ENCODE results near the gene CHMP2A. TPM values are rescaled to one million over a fixed set of nuclear protein-coding genes. Genes with fewer than 3 reads are reported as not detected.

CHMP2A gene
- total RNA-seq, 1 donor from 2014 or later = 124 TPM

DNA sequence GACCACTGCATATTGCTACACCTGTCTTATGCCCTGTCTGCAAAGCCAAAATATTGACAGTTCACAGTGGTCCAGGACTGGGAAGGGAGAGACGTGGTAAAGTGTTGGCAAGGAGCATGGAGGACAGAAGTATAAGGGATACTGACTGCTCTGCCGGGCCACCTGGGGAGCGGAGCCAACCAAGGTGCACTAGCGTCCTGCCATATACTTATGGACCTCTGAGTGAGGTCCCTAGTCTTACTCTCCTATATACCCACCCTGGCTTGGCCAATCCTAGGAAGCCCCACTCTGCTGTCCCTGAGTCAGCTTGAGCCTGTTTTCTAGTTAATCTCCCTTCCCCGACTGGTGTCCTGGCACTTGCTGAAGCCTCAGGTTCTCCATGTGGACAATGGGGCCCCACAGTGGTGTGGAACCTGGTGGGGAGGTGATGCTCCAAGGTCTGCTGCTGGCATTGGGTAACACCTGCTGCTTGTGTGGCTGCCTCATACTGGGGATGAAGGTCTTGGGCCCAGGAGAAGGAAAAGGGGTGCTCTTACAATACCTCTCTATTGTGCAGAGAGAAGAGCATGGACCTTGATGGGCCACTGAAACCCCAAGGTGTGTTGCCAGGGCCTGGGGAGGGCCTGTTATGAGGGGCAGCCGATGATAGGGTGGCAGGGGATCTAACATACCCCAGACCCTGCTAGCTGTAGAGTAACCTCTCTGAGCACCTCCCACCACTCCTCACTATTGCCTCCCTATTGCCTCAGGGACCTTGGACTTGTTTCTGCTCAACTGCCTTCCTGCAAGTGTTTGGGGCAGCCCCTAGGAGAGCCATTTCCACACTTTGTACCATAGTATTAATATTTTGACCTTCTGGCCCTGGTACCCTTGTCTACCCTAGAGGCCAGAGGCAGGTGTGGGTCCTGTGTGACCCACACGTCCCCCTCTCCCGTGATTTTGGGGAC lies 17.8 kb downstream of the CHMP2A start:
- Histone ChIP-seq H3K27me3 (ENCODE audit: low read depth) (peaks cover 33% of the 10 kb centered on the region), H3K4me3 (no peak overlapping the region), H3K4me1 (peaks cover 8% of the 10 kb centered on the region), H3K27ac (replicated peaks) (no peak overlapping the region), H3K9me3 (replicated peaks) (no peaks in the 10 kb centered on the region), H3K36me3 (no peaks in the 10 kb centered on the region)
- intact Hi-C loops (cut with micrococcal nuclease) = no loop called here
- no peak for DNase-seq
- TF ChIP-seq, protein P1, sequence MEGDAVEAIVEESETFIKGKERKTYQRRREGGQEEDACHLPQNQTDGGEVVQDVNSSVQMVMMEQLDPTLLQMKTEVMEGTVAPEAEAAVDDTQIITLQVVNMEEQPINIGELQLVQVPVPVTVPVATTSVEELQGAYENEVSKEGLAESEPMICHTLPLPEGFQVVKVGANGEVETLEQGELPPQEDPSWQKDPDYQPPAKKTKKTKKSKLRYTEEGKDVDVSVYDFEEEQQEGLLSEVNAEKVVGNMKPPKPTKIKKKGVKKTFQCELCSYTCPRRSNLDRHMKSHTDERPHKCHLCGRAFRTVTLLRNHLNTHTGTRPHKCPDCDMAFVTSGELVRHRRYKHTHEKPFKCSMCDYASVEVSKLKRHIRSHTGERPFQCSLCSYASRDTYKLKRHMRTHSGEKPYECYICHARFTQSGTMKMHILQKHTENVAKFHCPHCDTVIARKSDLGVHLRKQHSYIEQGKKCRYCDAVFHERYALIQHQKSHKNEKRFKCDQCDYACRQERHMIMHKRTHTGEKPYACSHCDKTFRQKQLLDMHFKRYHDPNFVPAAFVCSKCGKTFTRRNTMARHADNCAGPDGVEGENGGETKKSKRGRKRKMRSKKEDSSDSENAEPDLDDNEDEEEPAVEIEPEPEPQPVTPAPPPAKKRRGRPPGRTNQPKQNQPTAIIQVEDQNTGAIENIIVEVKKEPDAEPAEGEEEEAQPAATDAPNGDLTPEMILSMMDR (IDR thresholded peaks at IDR 0.05; ENCODE audit: borderline replicate concordance) = no peak

DNA sequence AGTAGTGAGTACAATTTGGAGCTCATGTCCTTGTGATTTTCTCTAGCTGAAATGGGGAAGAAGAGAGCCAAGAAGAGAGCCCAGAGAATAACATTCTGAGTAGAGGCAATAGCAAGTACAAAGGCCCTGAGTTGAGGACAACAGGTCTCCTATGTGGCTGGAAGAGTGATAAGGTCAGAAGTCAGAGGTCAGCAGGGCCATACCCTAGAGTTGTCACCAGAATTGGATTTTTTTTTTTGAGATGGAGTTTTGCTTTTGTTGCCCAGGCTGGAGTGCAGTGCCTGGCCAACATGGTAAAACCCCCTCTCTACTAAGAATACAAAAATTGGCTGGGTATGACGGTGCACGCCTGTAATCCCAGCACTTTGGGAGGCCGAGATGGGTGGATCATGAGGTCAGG lies 19.0 kb downstream of the CHMP2A start:
- H3K27me3 ChIP-seq (ENCODE audit: low read depth) = peaks cover 46% of the 10 kb centered on the region
- no peaks in the 10 kb centered on the region for H3K9me3 ChIP-seq (replicated peaks)
- peaks cover 8% of the 10 kb centered on the region for H3K4me1 ChIP-seq
- TF ChIP-seq, protein P1 (IDR thresholded peaks at IDR 0.05; ENCODE audit: borderline replicate concordance) = no peak
- DNase-seq = no peak
- no peak overlapping the region for H3K27ac ChIP-seq (replicated peaks)
- no peak overlapping the region for H3K4me3 ChIP-seq
- no peaks in the 10 kb centered on the region for H3K36me3 ChIP-seq
- intact Hi-C loops (cut with micrococcal nuclease) = no loop called here

DNA sequence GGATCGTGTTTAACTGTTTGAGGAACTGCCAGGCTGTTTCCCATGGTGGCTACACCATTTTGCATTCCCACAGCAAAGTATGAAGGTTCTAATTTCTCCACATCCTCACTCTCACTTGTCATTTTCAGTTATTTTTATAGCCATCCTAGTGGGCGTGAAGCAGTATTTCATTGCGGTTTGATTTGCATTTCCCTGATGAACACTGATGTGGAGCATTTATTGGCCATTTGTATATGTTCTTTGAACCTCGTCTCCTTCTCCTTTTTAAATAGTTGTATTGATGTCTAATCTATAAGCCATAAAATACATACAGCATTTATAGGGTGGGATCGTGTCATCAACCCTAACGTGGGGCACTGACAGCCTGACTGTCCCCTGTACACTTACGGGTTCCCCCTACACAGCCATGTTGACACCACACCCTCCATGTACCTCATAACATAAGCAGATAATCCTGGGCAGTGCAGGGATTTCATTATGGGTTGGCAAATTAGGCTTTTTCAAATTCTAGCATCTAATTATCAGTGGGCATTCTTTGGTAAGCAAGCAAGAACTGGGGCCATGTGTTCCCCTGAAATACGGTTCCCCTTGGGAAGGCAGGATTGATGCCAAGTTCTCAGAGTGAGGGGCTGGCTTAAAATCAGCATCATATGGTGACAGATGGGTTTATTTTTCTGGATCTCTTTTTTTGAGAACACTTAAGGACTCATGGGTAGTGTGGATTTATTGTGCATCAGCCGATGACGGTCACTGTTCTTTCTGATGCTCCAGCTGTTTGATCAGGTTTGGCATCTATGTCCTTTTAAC lies 23.7 kb downstream of the CHMP2A start:
- TF ChIP-seq, protein P1 (IDR thresholded peaks at IDR 0.05; ENCODE audit: borderline replicate concordance) = no peak

DNA sequence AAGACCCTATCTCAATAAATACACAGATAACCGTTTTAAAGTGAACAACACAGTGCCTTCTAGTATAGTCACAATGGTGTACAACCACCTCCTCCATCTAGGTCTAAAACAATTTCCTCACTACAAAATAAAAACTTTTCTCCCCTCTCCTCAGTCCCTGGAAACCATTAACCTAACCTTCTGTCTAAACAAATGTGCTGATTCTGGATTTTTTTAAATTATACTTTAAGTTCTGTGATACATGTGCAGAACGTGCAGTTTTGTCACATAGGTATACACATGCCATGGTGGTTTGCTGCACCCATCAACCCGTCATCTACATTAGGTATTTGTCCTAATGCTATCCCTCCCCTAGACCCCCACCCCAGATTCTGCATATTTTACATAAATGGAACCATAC lies 25.5 kb downstream of the CHMP2A start:
- TF ChIP-seq, protein P1 (IDR thresholded peaks at IDR 0.05; ENCODE audit: borderline replicate concordance) = no peak
- peaks cover 36% of the 10 kb centered on the region for H3K27me3 ChIP-seq (ENCODE audit: low read depth)
- intact Hi-C loops (cut with micrococcal nuclease) = no loop called here
- no peaks in the 10 kb centered on the region for H3K36me3 ChIP-seq
- H3K4me1 ChIP-seq = no peaks in the 10 kb centered on the region
- no peak overlapping the region for H3K27ac ChIP-seq (replicated peaks)
- no peaks in the 10 kb centered on the region for H3K9me3 ChIP-seq (replicated peaks)
- DNase-seq = no peak
- H3K4me3 ChIP-seq = no peak overlapping the region

More for the DNA sequence above, 23.7 kb downstream of the CHMP2A start:
- H3K36me3 ChIP-seq = no peaks in the 10 kb centered on the region
- intact Hi-C loops (cut with micrococcal nuclease) = no loop called here
- H3K27me3 ChIP-seq (ENCODE audit: low read depth) = peaks cover 36% of the 10 kb centered on the region
- H3K27ac ChIP-seq (replicated peaks) = no peak overlapping the region
- no peak for DNase-seq
- no peaks in the 10 kb centered on the region for H3K4me1 ChIP-seq
- H3K9me3 ChIP-seq (replicated peaks) = no peaks in the 10 kb centered on the region
- H3K4me3 ChIP-seq = no peak overlapping the region

DNA sequence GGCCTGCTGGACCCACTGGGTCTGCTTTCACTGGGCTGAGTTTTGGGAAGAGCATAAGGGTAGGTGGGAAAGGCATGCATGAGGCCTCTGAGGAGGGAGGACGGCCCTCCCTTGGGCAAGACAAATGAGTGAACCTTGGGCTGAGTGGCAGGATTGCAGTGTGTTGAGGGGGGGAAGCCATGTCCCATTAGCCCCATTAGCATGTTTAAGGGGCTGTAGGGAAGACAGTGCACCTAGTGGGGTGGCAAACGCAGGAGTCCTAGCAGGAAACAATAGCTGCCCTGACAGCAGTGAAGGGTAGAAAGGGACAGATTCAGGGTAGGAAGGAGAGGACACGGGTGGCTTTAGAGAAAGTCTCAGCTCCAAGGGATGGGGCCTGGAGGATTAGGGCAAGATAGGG lies 32.2 kb downstream of the CHMP2A start:
- no peak overlapping the region for H3K27ac ChIP-seq (replicated peaks)
- peaks cover 29% of the 10 kb centered on the region for H3K4me1 ChIP-seq
- no peaks in the 10 kb centered on the region for H3K9me3 ChIP-seq (replicated peaks)
- no peaks in the 10 kb centered on the region for H3K36me3 ChIP-seq
- no peak overlapping the region for H3K4me3 ChIP-seq
- intact Hi-C loops (cut with micrococcal nuclease) = no loop called here
- TF ChIP-seq, protein P1 (IDR thresholded peaks at IDR 0.05; ENCODE audit: borderline replicate concordance) = no peak
- H3K27me3 ChIP-seq (ENCODE audit: low read depth) = no peaks in the 10 kb centered on the region
- no peak for DNase-seq
